ENCODE data around the gene IER3.

DNA sequence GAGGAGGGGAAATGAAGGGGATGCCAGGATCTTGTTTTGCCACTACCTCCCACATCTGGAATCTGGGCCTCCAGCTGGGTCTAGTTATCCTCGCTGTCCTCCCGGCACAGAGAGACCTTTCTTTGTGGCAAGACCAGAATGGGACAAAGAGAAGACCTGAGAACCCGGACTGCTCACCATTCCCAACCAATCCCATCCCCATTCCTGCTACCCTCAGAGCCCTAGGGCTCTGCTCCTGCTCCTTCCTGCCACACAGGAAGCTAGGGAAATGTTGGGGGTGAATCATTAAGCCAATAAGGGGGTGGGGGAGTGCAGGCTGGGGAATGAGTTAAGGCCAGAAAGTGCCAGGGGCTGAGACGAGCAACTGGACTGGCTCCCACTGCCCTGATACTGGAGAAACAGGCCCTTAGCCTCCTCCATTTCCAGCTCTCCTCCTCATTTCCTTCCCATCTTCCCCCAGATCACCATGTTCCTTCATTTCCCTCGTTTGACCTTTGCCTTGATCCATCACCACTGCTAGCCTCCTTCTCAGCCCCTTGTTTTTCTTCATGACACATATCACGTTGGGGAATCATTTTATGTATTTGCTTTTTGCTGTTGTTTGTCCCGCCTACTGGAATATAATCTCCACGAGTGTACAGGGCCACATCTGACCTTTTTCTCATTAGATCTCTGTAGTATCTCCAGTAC is 4.6 kb upstream of the IER3 start:
- TF ChIP-seq, protein P1, sequence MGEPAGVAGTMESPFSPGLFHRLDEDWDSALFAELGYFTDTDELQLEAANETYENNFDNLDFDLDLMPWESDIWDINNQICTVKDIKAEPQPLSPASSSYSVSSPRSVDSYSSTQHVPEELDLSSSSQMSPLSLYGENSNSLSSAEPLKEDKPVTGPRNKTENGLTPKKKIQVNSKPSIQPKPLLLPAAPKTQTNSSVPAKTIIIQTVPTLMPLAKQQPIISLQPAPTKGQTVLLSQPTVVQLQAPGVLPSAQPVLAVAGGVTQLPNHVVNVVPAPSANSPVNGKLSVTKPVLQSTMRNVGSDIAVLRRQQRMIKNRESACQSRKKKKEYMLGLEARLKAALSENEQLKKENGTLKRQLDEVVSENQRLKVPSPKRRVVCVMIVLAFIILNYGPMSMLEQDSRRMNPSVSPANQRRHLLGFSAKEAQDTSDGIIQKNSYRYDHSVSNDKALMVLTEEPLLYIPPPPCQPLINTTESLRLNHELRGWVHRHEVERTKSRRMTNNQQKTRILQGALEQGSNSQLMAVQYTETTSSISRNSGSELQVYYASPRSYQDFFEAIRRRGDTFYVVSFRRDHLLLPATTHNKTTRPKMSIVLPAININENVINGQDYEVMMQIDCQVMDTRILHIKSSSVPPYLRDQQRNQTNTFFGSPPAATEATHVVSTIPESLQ (CRISPR knock-in tag; IDR thresholded peaks at IDR 0.05), result no peak
- no peak for TF ChIP-seq NR1H2 (CRISPR knock-in tag; IDR thresholded peaks at IDR 0.05)
- TF ChIP-seq, protein P2, sequence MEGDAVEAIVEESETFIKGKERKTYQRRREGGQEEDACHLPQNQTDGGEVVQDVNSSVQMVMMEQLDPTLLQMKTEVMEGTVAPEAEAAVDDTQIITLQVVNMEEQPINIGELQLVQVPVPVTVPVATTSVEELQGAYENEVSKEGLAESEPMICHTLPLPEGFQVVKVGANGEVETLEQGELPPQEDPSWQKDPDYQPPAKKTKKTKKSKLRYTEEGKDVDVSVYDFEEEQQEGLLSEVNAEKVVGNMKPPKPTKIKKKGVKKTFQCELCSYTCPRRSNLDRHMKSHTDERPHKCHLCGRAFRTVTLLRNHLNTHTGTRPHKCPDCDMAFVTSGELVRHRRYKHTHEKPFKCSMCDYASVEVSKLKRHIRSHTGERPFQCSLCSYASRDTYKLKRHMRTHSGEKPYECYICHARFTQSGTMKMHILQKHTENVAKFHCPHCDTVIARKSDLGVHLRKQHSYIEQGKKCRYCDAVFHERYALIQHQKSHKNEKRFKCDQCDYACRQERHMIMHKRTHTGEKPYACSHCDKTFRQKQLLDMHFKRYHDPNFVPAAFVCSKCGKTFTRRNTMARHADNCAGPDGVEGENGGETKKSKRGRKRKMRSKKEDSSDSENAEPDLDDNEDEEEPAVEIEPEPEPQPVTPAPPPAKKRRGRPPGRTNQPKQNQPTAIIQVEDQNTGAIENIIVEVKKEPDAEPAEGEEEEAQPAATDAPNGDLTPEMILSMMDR (IDR thresholded peaks at IDR 0.05), result no peak
- no peak for TF ChIP-seq ZNF121 (CRISPR knock-in tag; IDR thresholded peaks at IDR 0.05)
- TF ChIP-seq TP53 (CRISPR knock-in tag; IDR thresholded peaks at IDR 0.05), result no peak
- no peak for TF ChIP-seq GABPB1 (CRISPR knock-in tag; IDR thresholded peaks at IDR 0.05)

All from WTC11 (cell line).